CD4-positive, alpha-beta T cell treated with Interferon alpha-2 for 1 hour (primary cell): ENCODE data around the gene KRT17.
"Not testable (repeated sequence)": the region's sequence is repeated elsewhere in the genome, so short reads cannot be mapped to it uniquely, and the experiment has no call there.

Source experiments
- DNase-seq, 2 donors: peaks; one replicate each; pipeline ENCODE4 v3.0.0-alpha.2; 2020 to 2022

Gene KRT17

DNA sequence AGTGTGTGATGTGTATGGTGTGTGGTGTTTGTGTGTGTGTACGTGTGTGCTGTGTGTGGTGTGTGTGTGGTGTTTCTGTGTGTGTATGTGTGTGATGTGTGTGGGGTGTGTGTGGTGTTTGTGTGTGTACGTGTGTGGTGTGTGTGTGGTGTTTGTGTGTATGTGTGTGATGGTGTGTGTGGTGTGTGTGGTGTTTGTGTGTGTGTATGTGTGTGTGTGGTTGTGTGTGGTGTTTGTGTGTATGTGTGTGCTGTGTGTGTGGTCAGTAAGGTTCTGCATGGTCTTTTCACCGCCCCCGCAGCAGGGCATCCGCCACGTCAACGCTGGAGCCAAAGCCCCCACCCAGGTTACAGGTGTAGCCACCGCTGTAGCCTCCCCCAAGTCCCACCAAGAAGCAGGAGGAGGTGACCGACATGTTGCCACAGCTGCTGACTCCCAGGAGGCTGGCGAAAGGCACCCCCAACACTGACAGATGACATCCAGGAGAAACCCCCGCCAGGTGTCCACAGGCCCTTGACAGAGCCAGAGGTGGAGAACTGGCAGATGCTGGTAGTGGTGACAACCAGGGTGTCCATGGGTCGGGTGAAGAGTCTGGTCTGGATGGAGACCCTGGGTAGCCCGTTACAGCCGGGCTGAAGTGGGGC lies 9.3 kb upstream of the KRT17 start:
- DNase-seq, result no peak

DNA sequence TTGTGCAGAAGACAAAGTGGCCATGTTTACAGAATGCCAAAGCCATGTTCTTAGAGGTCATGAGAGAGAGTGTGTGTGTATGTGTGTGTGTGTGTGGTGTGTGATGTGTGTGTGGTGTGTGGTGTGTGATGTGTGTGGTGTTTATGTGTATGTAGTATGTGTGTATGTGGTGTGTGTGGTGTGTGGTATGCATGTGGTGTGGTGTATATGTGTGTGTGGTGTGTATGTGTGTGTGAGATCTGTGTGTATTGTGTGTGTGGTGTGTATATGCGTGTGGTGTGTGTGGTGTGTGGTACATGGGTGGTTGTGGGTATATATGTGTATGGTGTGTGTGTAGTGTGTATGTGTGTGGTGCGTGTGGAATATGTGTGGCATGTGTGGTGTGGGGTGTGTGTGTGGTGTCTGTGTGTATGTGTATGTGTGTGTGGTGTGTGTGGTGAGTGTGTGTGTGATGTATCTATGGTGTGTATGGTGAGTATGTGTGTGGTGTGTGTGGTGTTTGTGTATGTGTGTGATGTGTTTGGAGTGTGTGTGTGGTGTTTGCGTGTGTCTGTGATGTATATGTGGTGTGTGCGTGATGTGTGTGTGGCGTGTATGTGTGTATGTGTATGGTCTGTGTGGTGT lies 8.2 kb upstream of the KRT17 start:
- DNase-seq, result no peak

GRCh38 chr17:41631898-41632285 lies 7.5 kb upstream of the KRT17 start:
- DNase-seq, result no peak

GRCh38 chr17:41631025-41631897 lies 6.9 kb upstream of the KRT17 start:
- no peak for DNase-seq

DNA sequence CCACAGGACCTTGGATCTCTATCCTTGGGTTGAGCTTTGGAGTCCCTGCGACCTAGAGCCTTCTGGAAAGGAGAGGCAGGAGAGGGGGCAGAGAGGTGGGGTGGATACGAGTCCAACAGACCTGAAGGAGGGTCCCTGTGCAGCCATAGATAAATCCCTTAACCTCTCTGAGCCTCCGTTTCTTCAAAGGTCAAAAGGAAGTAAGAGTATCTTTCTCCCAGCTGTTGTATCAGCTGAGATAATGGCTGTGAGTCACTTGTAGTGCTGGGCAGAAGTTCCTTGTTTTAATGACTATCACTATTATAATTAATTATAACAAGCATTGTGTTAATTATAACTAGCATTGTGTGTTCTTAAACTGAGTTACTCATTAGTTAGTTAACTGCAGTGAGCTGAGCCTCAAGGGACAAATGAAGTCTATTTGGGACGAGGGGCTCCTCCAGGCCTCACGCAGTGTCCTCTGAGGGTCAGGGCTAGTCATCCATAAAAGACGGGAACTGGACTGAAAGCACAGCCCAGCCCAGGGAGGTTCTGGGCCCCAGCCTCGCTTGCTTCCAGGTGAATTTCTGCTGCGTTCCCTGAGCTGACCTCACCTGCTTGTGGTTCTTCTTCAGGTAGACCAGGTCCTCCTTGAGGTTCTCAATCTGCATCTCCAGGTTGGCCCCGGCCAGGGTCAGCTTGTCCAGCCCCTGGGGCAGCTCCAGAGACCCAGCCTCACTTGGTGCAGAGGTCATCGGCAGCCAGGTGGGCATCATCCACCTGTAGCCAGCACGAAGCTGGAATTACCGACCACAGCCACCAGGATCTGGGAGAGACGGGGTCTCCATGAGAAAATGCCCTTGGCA lies 5.7 kb upstream of the KRT17 start:
- DNase-seq, result no peak

GRCh38 chr17:41629316-41629715 lies 4.9 kb upstream of the KRT17 start:
- no peak for DNase-seq

- not testable (repeated sequence) for DNase-seq
Observed at GRCh38 chr17:41628621-41629255, 4.4 kb upstream of the KRT17 start.

DNA sequence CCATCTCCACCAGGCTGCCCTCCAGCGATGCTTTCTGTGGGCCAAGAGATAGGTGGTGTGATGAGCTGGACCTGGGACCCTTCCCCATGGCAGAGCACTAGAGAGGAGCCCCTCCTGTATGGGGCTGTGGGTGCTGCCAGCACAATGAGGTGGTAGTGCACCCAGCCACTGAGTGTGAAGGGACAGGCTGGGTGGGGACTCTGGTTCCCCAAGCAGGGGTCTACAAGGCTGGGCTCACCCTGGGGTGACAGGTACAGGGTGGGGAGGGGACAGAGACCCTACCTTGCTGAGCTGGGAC lies 3.6 kb upstream of the KRT17 start:
- DNase-seq, result not testable (repeated sequence)

GRCh38 chr17:41627316-41628072 lies 3.1 kb upstream of the KRT17 start:
- no peak for DNase-seq

DNA sequence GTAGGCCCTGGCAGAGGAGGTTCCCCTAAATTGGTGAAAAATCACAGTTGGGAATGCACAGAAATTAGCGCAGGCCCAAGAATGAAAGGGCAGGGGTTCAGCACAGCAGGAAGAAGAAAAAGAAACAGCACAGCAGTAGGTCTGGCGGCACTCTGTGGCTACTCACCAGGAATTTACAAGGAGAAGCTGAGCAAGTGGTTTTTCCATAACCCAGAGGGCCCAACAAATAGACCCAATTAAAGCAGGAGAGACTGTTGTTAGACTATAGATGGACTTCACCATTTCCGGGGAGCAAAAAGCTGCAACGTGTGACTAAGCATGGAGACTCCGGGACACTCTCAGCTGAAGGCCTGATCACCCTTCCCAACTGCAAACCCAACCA lies 2.5 kb upstream of the KRT17 start:
- DNase-seq, result not testable (repeated sequence)

DNA sequence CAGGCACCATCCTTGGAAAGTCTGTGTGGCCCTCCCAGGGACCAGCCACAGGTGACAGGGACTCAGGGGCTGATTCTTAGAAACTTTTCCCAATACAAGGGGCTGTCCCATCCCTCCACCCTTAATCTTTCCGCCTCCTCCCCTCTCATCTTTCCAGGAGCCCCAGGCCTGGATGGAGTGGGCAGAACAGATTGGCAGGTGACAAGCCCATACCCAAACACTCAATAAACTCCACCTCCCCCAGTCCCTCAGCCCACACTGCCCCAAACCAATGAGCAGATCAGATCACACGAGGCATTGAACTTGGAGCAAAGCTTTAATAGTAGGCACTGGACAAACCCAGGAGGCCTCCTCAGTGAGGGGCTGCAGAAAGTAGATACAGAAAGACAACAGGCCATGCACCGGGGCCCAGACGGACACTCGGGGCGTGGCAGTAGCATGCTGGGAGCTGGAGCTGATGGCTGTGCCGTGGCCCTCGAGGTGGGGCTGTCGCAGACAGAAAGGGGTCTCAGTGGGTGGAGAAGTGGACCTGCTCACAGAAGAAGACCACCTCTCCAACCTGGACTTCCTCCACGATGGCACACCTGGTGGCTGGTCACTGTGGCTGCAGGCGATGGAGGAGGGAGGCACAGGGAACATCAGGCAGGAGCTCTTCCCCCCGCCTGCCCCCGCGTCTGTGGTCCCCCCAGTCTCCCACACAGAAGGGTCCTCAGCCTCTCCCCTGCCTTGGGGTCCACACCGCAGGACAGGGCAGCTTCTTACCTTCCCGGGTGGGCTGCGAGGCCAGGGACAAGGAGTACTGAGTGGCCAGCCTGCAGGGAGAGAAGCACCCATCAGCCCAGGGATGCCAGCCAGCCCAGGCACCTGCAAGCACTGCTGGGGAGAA lies 1.9 kb upstream of the KRT17 start:
- not testable (repeated sequence) for DNase-seq

- DNase-seq, result no peak
Observed at GRCh38 chr17:41625602-41626001, 1.2 kb upstream of the KRT17 start.

- DNase-seq, result not testable (repeated sequence)
Observed at GRCh38 chr17:41623184-41623861, 1.1 kb downstream of the KRT17 start.

- DNase-seq, result not testable (repeated sequence)
Observed at GRCh38 chr17:41622340-41623183, 1.8 kb downstream of the KRT17 start.

GRCh38 chr17:41621916-41622315 lies 2.5 kb downstream of the KRT17 start:
- DNase-seq, result no peak

GRCh38 chr17:41621435-41621817 lies 2.9 kb downstream of the KRT17 start:
- DNase-seq, result not testable (repeated sequence)

DNA sequence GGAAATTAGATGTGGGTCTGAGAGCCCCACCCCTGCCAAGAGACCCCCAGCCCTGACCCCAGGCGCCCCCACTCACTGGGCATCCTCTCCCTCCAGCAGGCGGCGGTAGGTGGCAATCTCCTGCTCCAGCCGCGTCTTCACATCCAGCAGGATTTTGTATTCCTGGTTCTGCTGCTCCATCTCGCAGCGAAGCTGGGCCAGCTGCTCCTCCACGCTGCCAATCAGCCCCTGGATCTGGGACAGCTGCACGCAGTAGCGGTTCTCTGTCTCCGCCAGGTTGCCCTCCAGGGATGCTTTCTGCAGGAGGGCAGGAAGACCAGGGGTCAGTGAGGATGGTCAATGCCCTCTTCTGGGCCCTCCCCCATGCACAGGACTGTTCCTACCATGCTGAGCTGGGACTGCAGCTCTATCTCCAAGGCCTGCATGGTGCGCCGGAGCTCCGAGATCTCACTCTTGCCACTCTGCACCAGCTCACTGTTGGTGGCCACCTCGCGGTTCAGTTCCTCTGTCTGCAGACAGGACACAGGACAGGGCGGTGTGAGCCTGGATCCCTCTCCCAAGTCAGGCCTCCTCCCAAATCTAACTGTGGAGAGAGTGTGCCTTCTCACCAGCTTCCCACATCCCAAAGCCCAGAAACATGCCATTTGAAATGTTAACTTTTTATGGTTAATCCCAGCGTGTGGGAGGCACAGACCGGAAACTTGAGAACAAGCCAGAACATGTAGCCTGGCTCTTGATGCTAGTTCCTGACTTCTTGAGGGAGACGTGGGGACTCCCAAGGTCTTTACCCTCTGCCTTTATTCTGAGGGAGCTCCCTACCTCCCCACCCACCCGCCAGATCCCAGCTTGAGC lies 3.6 kb downstream of the KRT17 start:
- DNase-seq, result no peak

GRCh38 chr17:41619927-41620582 lies 4.3 kb downstream of the KRT17 start:
- not testable (repeated sequence) for DNase-seq
